ENCODE data around the gene PHF12.

DNA sequence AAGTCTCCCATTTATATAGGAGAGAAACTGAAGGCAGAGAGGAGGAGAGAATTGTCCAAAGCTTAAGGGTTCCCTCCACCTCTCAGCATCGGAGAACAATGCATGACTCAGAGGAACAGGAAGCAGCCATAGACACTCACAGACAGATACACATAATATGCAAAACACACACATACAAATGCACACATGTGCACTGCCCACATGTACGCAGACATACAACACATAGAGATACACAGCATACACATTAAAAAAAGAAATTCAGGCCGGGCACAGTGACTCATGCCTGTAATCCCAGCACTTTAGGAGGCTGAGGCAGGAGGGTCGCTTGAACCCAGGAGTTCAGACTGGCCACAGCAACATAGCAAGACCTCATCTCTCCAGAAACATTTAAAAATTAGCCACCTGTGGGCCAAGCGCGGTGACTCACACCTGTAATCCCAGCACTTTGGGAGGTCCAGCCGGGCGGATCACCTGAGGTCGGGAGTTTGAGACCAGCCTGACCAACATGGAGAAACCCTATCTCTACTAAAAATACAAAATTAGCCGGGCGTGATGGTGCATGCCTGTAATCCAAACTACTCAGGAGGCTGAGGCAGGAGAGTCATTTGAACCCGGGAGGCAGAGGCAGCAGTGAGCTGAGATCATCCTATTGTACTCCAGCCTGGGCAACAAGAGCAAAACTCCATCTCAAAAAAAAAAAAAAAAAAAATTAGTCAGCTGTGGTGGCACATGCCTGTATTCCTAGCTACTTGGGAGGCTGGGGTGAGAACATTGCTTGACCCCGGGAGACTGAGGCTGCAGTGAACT lies 85.2 kb downstream of the PHF12 start:
- TF ChIP-seq POLR2A (IDR thresholded peaks at IDR 0.05; ENCODE audit: low read depth, low read length) (no peak), TAF1 (IDR thresholded peaks at IDR 0.05; ENCODE audit: low read depth, low read length) (0 out of 2 replicates have a peak, but pooled peaks have one; percentile 12), POU2F2 (IDR thresholded peaks at IDR 0.05; ENCODE audit: low read depth, low read length) (peak; percentile 92)
